GM23248 (cell line): ENCODE data around the gene NFYA.

ENCODE experiments used
- EZH2 ChIP-seq: fragments of 200-600 bp; sonication (generic); IDR thresholded peaks from 2 replicates; pipeline ENCODE4 v1.6.1; 2018; ENCODE audit warnings: antibody characterized with exemption, mild to moderate bottlenecking; ENCODE audit not compliant: insufficient read depth, poor library complexity, severe bottlenecking
- EZH2phosphoT487 ChIP-seq: fragments of 200-600 bp; sonication (generic); IDR thresholded peaks from 2 replicates; pipeline ENCODE4 v1.6.1; 2018; ENCODE audit warnings: antibody characterized with exemption, moderate library complexity, mild to moderate bottlenecking, low read depth; ENCODE audit not compliant: insufficient read depth

GRCh38 chr6:41119508-41119907, 46.7 kb downstream of the NFYA start:
- TF ChIP-seq EZH2phosphoT487 (no peak), EZH2 (no peak)
